Daoy (cell line): ENCODE measurements around the gene SLC12A9. TPM values are rescaled to one million over a fixed set of nuclear protein-coding genes. Genes with fewer than 3 reads are reported as not detected.

Experiments used
- DNase-seq: peaks from one replicate; pipeline ENCODE4 v3.0.0-alpha.2; 2015; ENCODE audit warnings: low read depth
- total RNA-seq: library from RNA; depleted of rRNA; stranded (reverse); fragments of >200 nt; shearing (Covaris generic); gene quantifications from 2 replicates; pipeline ENCODE4 v1.2.3, GENCODE V29; 2014

SLC12A9 gene
- total RNA-seq, 1 experiment from 2014 or later = 18.1 TPM

DNA sequence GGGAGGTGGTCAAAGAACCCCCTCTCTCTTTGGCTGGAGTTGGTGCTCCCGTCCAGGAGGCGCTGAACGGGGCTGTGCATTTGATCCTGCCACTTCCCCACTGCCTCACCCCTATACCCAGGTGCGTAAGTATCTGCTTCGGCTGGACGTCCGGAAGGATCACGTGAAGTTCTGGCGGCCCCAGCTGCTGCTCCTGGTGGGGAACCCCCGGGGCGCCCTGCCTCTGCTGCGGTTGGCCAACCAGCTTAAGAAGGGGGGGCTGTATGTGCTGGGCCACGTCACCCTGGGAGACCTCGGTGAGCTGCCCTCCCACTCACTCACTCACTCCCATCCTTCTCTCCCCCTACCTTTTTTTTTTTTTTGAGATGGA lies 9.1 kb downstream of the SLC12A9 start:
- no peak for DNase-seq

GRCh38 chr7:100863406-100863950 lies 11.0 kb downstream of the SLC12A9 start:
- peak; percentile 79 for DNase-seq

DNA sequence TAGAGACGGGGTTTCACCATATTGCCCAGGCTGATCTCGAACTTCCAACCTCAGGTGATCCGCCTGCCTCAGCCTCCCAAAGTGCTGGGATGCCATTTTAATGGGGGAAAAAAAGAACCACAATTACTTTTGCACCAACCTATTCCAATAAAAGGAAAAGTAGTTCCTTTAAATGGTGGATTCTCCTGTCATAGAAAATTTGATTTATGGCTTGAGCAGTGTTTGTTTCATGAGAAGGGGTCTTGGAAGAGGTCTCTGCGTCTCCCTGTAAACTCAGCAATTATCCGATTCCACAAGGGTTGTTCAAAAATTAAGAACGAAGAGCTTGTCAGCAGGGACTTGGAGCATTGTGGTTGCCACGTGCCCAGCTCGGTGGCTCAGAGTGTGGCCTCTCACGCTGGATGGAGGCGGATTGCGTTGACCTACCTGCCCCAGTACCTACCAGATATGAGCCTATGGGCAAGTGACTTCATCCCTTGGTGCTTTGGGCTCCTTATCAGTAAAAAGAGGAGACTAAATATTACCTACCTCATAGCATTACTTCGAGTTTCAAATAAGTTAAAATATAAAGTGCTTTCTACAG lies 11.8 kb downstream of the SLC12A9 start:
- no peak for DNase-seq

DNA sequence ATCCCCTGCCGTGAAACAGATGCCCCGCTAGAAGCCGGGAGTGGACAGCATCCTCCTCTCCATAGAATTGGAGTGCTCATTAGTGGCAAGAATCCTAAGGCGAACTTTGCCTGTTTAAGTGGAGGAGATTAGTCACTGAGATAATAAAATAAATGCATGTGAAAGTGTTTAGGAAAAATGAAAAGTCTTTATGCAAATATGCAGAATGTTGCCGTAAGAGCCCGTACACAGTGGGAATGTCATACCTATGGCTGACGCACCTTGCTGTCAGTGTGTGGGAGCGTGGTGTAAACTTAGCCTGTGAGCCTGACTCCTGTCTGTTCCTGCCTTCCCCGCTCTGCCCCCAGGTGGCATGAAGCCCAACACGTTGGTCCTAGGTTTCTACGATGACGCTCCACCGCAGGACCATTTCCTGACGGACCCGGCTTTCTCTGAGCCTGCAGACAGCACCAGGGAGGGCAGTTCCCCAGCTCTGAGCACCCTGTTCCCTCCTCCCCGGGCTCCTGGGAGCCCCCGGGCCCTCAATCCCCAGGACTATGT lies 12.9 kb downstream of the SLC12A9 start:
- DNase-seq = peak; percentile 98

- peak; percentile 93 for DNase-seq
Measured at GRCh38 chr7:100865938-100866728, 13.6 kb downstream of the SLC12A9 start.

GRCh38 chr7:100866729-100867039 lies 14.2 kb downstream of the SLC12A9 start:
- DNase-seq = peak; percentile 54

DNA sequence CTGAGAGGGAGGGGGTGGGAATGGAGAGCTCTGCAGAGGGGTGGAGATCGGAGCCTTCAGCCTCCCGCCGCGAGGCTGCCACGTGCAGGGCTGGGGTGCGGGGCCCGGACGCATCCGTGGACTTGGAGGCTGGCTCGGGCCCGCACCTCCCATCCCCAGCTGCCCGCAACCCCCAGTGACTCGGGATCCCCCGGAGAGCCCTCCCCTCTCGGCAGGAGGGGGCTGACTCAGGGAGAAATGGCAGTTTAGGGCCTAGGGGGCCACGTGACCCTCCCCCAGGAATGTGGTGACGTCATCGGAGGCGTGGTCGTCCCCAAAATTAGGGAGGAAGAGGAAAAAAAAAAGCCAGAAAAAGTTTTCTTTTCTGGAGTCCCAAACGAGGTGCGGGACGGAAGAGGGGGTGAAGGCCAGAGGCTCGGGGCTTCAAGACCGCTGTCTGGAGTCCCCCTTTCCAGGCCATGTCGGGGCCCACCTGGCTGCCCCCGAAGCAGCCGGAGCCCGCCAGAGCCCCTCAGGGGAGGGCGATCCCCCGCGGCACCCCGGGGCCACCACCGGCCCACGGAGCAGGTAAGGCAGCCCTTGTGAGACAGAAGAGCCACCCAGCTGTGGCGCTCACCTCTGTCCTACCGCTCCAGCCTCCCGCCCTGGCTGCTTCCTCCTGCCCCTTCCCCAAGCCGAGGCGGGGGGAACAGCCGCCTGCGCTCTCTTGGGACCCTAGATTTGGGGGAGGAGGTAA lies 14.7 kb downstream of the SLC12A9 start, which contains the start of gene TRIP6:
TRIP6 (plus strand) TSS at position 348 of the 736 bp plus-strand sequence; CDS start at position 459, 111 bp downstream.
- peak; percentile 99 for DNase-seq

GRCh38 chr7:100867776-100868485 lies 15.4 kb downstream of the SLC12A9 start:
- no peak for DNase-seq

- DNase-seq = no peak
Measured at GRCh38 chr7:100873599-100874299, 21.2 kb downstream of the SLC12A9 start.

DNA sequence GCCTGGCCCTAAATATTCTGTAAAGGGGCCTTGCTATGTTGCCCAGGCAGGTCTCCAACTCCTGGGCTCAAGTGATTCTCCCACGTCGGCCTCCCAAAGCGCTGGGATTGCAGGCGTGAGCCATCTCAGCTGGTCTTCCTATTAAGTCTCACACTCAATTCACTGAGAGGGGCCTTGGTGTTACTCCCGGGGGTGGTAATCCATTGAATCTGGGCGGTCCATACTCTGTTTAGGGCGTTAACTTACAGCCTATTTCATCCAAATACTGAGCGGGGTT lies 21.7 kb downstream of the SLC12A9 start:
- DNase-seq = no peak

GRCh38 chr7:100874577-100875355 lies 22.3 kb downstream of the SLC12A9 start, which contains the start of gene SRRT:
Gene SRRT, plus strand, starts transcription at chr7:100875103. Its CDS starts 488 bp downstream, at chr7:100875591.
- DNase-seq = peak; percentile 100

GRCh38 chr7:100875356-100875751 lies 22.8 kb downstream of the SLC12A9 start:
- peak; percentile 45 for DNase-seq

DNA sequence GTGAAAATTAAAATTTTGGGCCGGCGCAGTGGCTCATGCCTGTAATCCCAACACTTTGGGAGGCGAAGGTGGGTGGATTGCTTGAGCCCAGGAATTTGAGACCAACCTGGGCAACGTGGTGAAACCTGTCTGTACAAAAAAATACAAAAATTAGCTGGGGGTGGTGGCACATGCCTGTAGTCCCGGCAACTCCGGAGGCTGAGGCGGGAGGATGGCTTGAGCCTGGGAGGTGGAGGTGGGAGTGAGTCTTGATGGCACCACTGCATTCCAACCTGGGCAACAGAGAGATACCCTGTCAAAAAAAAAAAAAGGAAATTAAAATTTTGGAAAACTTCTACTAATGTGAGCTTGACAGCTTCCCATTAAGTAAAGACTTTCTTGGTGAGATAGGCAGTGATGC lies 25.5 kb downstream of the SLC12A9 start:
- DNase-seq = no peak

DNA sequence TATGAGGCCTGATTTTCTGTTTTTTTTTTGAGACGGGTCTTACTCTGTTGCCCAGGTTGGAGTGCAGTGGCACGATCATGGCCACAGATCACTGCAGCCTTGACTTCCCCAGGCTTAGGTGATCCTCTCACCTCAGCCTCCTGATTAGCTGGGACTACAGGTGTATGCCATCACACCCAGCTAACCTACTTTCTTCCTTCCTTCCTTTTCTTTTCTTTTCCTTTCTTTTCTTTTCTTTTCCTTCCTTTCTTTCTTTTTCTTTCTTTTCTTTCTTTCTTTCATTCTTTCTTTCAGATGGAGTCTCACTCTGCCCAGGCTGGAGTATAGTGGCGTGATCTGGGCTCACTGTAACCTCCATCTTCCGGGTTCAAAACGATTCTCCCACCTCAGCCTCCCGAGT lies 26.2 kb downstream of the SLC12A9 start:
- DNase-seq = no peak

GRCh38 chr7:100879685-100880261 lies 27.3 kb downstream of the SLC12A9 start:
- no peak for DNase-seq

DNA sequence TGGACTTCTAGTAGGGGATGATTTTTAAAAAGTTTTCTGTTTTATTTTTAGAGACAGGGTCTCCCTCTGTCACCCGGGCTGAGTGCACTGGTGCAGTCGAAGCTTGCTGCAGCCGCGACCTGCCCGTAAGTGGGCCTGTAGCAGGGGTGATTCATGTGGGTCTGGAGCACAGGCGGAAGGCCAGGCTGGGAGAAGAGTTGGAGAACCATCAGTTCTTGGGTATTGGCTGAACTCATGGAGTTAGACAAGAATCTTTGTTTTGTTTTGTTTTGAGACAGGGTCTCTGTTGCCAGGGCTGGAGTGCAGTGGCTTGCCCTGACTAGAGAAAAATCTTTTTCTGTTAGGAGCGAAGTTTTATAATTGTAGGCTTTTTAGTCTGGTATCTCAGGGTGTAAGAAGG lies 28.1 kb downstream of the SLC12A9 start:
- no peak for DNase-seq

DNA sequence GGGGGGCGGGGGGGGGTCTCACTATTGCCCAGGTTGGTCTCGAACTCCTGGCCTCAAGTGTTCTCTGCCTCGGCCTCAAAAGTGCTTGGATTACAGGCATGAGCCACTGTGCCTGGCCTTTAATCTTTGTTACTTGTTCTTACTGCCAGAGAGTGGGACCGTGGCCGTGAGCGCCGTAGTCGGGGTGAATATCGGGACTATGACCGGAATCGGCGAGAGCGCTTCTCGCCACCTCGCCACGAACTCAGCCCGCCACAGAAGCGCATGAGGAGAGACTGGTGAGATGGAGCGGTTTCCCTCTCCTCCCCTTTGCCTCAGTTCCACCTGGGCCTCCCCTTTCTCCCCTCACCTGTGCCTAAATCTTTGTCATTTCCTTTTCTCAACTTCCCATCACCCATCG lies 28.6 kb downstream of the SLC12A9 start:
- no peak for DNase-seq

GRCh38 chr7:100882201-100882600 lies 29.7 kb downstream of the SLC12A9 start:
- no peak for DNase-seq

DNA sequence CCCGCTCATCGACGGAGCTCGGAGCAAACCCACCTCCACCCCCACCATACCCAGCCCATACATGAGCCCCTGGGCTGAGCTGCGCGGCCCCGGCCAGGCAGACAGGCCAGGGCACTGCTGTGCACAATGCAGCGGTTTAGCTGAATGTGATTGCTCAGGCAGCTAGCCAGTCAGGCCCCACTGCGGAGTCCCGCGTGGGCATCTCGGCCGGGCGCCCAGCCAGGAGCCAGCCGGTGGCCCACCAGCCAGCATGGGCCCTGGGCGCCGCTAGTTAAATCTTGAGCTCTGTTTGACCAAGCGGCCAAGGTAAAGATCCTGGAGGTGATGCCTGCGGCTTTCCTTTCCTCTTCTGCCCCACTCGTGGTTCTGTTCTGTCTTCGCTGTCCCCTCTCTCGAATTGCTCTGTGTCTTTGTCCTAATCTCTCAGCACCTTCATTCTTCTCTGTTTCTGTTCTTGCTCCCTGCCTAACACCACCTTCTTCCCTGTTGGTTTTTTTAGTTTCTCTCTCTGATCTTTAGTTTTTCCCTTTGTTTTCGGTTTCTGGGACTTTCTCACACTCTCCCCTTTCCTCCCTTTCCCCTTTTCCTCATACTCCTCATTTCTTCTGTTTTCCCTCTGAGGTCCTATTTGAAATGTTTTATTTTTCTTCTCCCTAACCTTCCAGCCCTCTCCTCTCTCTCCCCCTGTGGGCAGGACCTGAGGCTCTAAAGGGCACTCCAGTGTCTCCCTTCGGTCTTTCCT lies 30.4 kb downstream of the SLC12A9 start:
- no peak for DNase-seq
